PC-3 (cell line): Measurements from ENCODE around the gene FBLN1.

Source experiments
- CTCF ChIP-seq: fragments of 300-600 bp; sonication (generic); conservative IDR thresholded peaks from 2 replicates; pipeline ENCODE4 v1.5.1; 2017; ENCODE audit warnings: antibody characterized with exemption, low read depth, mild to moderate bottlenecking, low read length
- EZH2 ChIP-seq: fragments of 300-600 bp; sonication (generic); IDR thresholded peaks from one replicate; pipeline ENCODE4 v1.6.1; 2017; ENCODE audit warnings: antibody characterized with exemption, mild to moderate bottlenecking, low read length; ENCODE audit not compliant: unreplicated experiment

DNA sequence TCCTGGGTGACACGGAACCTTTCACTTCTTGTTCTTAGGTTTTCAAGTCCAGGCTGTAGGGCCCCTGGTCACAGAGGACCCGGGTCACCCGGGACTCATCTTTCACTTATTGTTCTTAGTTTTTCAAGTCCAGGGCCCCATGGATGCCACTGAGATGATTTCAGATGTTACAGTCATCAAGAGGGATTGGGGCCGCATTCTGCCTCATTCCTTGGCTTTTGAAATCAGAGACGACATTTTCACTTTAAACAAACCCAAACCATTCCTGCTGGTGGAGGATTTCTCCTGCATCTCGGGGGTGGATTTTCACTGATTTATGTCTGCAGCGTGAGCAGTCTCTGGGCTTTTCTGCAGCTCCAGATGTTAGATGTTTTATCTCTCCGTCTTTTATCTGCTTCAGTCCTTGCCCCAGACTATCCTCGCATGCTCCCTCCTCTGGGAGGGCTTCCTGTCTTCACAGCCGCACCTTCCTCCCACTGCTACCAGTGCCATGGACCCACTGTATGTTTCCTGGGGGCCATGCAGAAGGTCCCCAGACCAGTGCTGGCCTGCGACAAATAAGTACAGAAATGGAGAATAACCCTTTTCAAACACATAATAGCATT is 27.4 kb downstream of the FBLN1 start:
- no peak for TF ChIP-seq CTCF
- TF ChIP-seq EZH2 = no peak
